Smooth muscle cell (in vitro differentiated cells): ENCODE measurements around the gene MEIS1. TPM values are rescaled to one million over a fixed set of nuclear protein-coding genes. Genes with fewer than 3 reads are reported as not detected.

ENCODE experiments used
- DNase-seq: peaks from one replicate; lab custom pipeline; 2025; ENCODE audit not compliant: unreplicated experiment; lab: John Stamatoyannopoulos, UW
- H2AFZ ChIP-seq: fragments of 200-600 bp; sonication (generic); 2 replicates; pipeline ENCODE4 v1.6.0; 2016; ENCODE audit warnings: antibody characterized with exemption, low read depth, mild to moderate bottlenecking
- H3F3A ChIP-seq: fragments of 200-600 bp; sonication (generic); 2 replicates; pipeline ENCODE4 v1.6.0; 2017; ENCODE audit warnings: antibody characterized with exemption, low read depth
- H3K27ac ChIP-seq: fragments of 200-600 bp; sonication (generic); 2 replicates; pipeline ENCODE4 v1.5.1; 2016; ENCODE audit warnings: low read depth, mild to moderate bottlenecking
- H3K27me3 ChIP-seq: fragments of 200-600 bp; sonication (generic); 2 replicates; pipeline ENCODE4 v1.6.1; 2016; ENCODE audit warnings: low read depth, mild to moderate bottlenecking
- H3K36me3 ChIP-seq: fragments of 200-600 bp; sonication (generic); 2 replicates; pipeline ENCODE4 v1.5.1; 2016; ENCODE audit warnings: low read depth
- H3K4me1 ChIP-seq: fragments of 200-600 bp; sonication (generic); 2 replicates; pipeline ENCODE4 v1.5.1; 2016; ENCODE audit warnings: low read depth
- H3K4me2 ChIP-seq: fragments of 200-600 bp; sonication (generic); 2 replicates; pipeline ENCODE4 v1.6.0; 2016; ENCODE audit warnings: mild to moderate bottlenecking
- H3K4me3 ChIP-seq: fragments of 200-600 bp; sonication (generic); 2 replicates; pipeline ENCODE4 v1.5.1; 2016; ENCODE audit warnings: mild to moderate bottlenecking
- H3K79me2 ChIP-seq: fragments of 200-600 bp; sonication (generic); 2 replicates; pipeline ENCODE4 v1.6.0; 2016; ENCODE audit warnings: low read depth, mild to moderate bottlenecking
- H3K9ac ChIP-seq: fragments of 200-600 bp; sonication (generic); 2 replicates; pipeline ENCODE4 v1.6.0; 2016; ENCODE audit warnings: low read depth
- H3K9me3 ChIP-seq: fragments of 200-600 bp; sonication (generic); replicated peaks from 2 replicates; pipeline ENCODE4 v1.5.1; 2016; ENCODE audit warnings: low read depth
- H4K20me1 ChIP-seq: fragments of 200-600 bp; sonication (generic); 2 replicates; pipeline ENCODE4 v1.6.0; 2016; ENCODE audit warnings: low read depth
- CTCF ChIP-seq: fragments of 200-600 bp; sonication (generic); IDR thresholded peaks from 2 replicates; pipeline ENCODE4 v1.5.1; 2017; ENCODE audit warnings: borderline replicate concordance, mild to moderate bottlenecking, antibody characterized with exemption; ENCODE audit not compliant: insufficient read depth, poor library complexity, severe bottlenecking
- WGBS: methylation state at CpG from one replicate; pipeline ENCODE4 v1.1.7; 2016; ENCODE audit warnings: low lambda C conversion rate; 5-methylcytosine and 5-hydroxymethylcytosine counted together
- polyA plus RNA-seq: library from polyadenylated mRNA; unstranded; fragments of >200 nt; fragmentation: Nextera tagmentation; extraction: Ambion mirVana; gene quantifications from 2 replicates; pipeline ENCODE4 v1.2.1, GENCODE V29; 2016
- total RNA-seq: library from RNA; depleted of rRNA; stranded (reverse); fragments of >200 nt; gene quantifications from 2 replicates; pipeline ENCODE4 v1.2.3, GENCODE V29; 2014

The MEIS1 gene
- total and polyA plus RNA-seq, 2 experiments from 2014 or later: 15.6 to 15.8 TPM

GRCh38 chr2:66555501-66556324 is 120.8 kb downstream of the MEIS1 start:
- no peak overlapping the region for H3K27ac ChIP-seq
- no peak for TF ChIP-seq CTCF
- H3K9me3 ChIP-seq: no peaks in the 10 kb centered on the region
- no peaks in the 10 kb centered on the region for H3K27me3 ChIP-seq
- no peaks in the 10 kb centered on the region for H3K4me1 ChIP-seq
- peak overlapping the region; percentile 4 for H3K4me3 ChIP-seq
- H2AFZ ChIP-seq: no peak overlapping the region
- H3K4me2 ChIP-seq: no peak overlapping the region
- DNase-seq: no peak
- no peaks in the 10 kb centered on the region for H3K36me3 ChIP-seq
- no peak overlapping the region for H3K9ac ChIP-seq
- WGBS: 84% methylated on average over 14 of the region's 14 CpGs
- no peaks in the 10 kb centered on the region for H4K20me1 ChIP-seq
- peaks cover 2% of the 10 kb centered on the region for H3K79me2 ChIP-seq
- H3F3A ChIP-seq: no peaks in the 10 kb centered on the region

- TF ChIP-seq CTCF: no peak
- H2AFZ ChIP-seq: no peak overlapping the region
- 96% methylated on average over 1 of the region's 1 CpG for WGBS
- no peak overlapping the region for H3K4me3 ChIP-seq
- H3K4me2 ChIP-seq: no peak overlapping the region
- H3K4me1 ChIP-seq: peaks cover 26% of the 10 kb centered on the region
- peaks cover 10% of the 10 kb centered on the region for H3K79me2 ChIP-seq
- no peak overlapping the region for H3K27ac ChIP-seq
- DNase-seq: no peak
- H3K36me3 ChIP-seq: no peaks in the 10 kb centered on the region
- no peaks in the 10 kb centered on the region for H3K9me3 ChIP-seq
- no peaks in the 10 kb centered on the region for H3F3A ChIP-seq
- H3K9ac ChIP-seq: no peak overlapping the region
- no peaks in the 10 kb centered on the region for H3K27me3 ChIP-seq
- H4K20me1 ChIP-seq: no peaks in the 10 kb centered on the region
Measured at GRCh38 chr2:66559672-66560071, 124.7 kb downstream of the MEIS1 start.

- Histone ChIP-seq H3K4me1 (peaks cover 26% of the 10 kb centered on the region), H3K27me3 (no peaks in the 10 kb centered on the region), H3K4me2 (no peak overlapping the region), H3K9ac (no peak overlapping the region), H3K79me2 (peaks cover 10% of the 10 kb centered on the region), H3K9me3 (no peaks in the 10 kb centered on the region), H3K27ac (no peak overlapping the region), H3K4me3 (no peak overlapping the region), H2AFZ (no peak overlapping the region), H4K20me1 (no peaks in the 10 kb centered on the region), H3F3A (no peaks in the 10 kb centered on the region), H3K36me3 (no peaks in the 10 kb centered on the region)
- DNase-seq: no peak
- no peak for TF ChIP-seq CTCF
- 95% methylated on average over 2 of the region's 2 CpGs for WGBS
Measured at GRCh38 chr2:66560683-66561082, 125.8 kb downstream of the MEIS1 start.
